Mammary epithelial cell (primary cell): Measurements from ENCODE around the gene STX10.

Experiments used
- EZH2 ChIP-seq: IDR thresholded peaks from 2 replicates; pipeline ENCODE4 v1.6.1; 2012; ENCODE audit warnings: low read length, inconsistent platforms, borderline replicate concordance
- TF ChIP-seq, protein P1 (sequence below), 2 donors: IDR thresholded peaks in 1 of 2; conservative IDR thresholded peaks in 1 of 2; 2 replicates each; pipeline ENCODE4 v1.5.1; 2011 to 2012; ENCODE audit warnings: inconsistent platforms in 2 of 2, low read length in 2 of 2, mild to moderate bottlenecking in 2 of 2, control low read depth in 1 of 2, low read depth in 1 of 2; ENCODE audit not compliant: insufficient read depth in 1 of 2; ENCODE audit errors: extremely low read depth in 1 of 2

DNA sequence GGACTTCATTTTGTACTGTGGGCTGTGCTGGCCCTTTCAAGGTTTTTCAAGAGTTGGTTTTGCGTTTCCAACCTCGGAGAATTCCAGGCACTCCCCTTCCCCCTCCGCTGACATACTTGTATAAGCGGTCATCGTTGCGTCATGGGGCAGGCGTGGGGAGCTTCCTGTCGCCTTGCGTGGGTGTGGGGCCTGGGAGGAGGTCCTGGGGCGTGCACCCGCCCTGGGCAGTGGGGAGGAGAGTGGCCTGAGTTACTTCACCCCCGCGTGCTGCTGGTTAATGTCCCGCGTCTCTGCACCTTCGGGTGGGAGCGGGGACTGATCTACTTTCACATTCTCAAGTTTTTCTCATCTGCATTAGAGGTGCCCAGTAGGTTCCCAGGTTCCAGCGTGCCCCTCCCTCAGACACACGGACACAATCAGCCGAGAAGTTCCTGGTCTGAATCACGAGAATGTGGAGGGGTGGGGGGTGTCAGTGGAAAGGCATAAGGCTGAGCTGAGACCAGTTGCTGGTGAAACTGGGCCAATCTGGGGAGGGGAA, 4.1 kb upstream of the STX10 start:
- TF ChIP-seq, protein P1, sequence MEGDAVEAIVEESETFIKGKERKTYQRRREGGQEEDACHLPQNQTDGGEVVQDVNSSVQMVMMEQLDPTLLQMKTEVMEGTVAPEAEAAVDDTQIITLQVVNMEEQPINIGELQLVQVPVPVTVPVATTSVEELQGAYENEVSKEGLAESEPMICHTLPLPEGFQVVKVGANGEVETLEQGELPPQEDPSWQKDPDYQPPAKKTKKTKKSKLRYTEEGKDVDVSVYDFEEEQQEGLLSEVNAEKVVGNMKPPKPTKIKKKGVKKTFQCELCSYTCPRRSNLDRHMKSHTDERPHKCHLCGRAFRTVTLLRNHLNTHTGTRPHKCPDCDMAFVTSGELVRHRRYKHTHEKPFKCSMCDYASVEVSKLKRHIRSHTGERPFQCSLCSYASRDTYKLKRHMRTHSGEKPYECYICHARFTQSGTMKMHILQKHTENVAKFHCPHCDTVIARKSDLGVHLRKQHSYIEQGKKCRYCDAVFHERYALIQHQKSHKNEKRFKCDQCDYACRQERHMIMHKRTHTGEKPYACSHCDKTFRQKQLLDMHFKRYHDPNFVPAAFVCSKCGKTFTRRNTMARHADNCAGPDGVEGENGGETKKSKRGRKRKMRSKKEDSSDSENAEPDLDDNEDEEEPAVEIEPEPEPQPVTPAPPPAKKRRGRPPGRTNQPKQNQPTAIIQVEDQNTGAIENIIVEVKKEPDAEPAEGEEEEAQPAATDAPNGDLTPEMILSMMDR (conservative IDR thresholded peaks at IDR 0.05 in 1 of 2, IDR thresholded peaks at IDR 0.05 in 1 of 2; ENCODE audit: extremely low read depth in 1 of 2, insufficient read depth in 1 of 2, low read depth in 1 of 2, low read length in 2 of 2), result no peak
- TF ChIP-seq EZH2, result no peak
